K562 (cell line): Measurements from ENCODE around the gene TMEM245. TPM values are rescaled to one million over a fixed set of nuclear protein-coding genes. Genes with fewer than 3 reads are reported as not detected.

Source experiments
- ATF1 ChIP-seq, 2 experiments: fragments of 450-650 bp in 1 of 2; IDR thresholded peaks; 2 replicates each; pipeline ENCODE4 v1.6.1; 2016; ENCODE audit warnings: missing compliant biosample characterization in 1 of 2, missing genetic modification characterization in 1 of 2
- CEBPB ChIP-seq: fragments of 450-650 bp; IDR thresholded peaks from 2 replicates; pipeline ENCODE4 v1.6.1; 2016; ENCODE audit warnings: missing genetic modification characterization, missing compliant biosample characterization
- EP300 ChIP-seq: IDR thresholded peaks from 2 replicates; pipeline ENCODE4 v1.6.1; 2012; ENCODE audit warnings: low read length, improper control_type of control experiment
- FOXA3 ChIP-seq, 2 experiments: fragments of 450-650 bp in 1 of 2; sonication (generic) in 1 of 2; formaldehyde crosslinking; IDR thresholded peaks in 1 of 2; conservative IDR thresholded peaks in 1 of 2; 2 replicates each; pipeline versions ENCODE4 v1.4.0 to v1.8.0; 2020 to 2022; ENCODE audit warnings: mild to moderate bottlenecking in 2 of 2, missing genetic modification reagents in 1 of 2
- GABPB2 ChIP-seq: fragments of 250-450 bp; sonication (Bioruptor Pico); conservative IDR thresholded peaks from 2 replicates; pipeline ENCODE4 v1.5.1; 2021; ENCODE audit warnings: mild to moderate bottlenecking
- KLF13 ChIP-seq: fragments of 450-650 bp; IDR thresholded peaks from 2 replicates; pipeline ENCODE4 v1.6.1; 2016; ENCODE audit warnings: missing genetic modification characterization, low read depth, mild to moderate bottlenecking, missing compliant biosample characterization, moderate library complexity, borderline replicate concordance
- MCM7 ChIP-seq, 2 experiments: fragments of 450-650 bp; IDR thresholded peaks; 2 replicates each; pipeline ENCODE4 v1.6.1; 2016 to 2018
- MLLT1 ChIP-seq, 2 experiments: fragments of 450-650 bp; IDR thresholded peaks; 2 replicates each; pipeline ENCODE4 v1.6.1; 2016
- MTA2 ChIP-seq: fragments of 450-650 bp; IDR thresholded peaks from 2 replicates; pipeline ENCODE4 v1.6.1; 2016; ENCODE audit warnings: low read depth
- MXI1 ChIP-seq: IDR thresholded peaks from 2 replicates; pipeline ENCODE4 v1.6.1; 2011; ENCODE audit warnings: low read depth, mild to moderate bottlenecking, improper control_type of control experiment, low read length
- NRF1 ChIP-seq, 2 experiments: fragments of 450-650 bp; IDR thresholded peaks in 1 of 2; conservative IDR thresholded peaks in 1 of 2; 2 replicates each; pipeline ENCODE4 v1.6.1; 2014; ENCODE audit warnings: mild to moderate bottlenecking in 2 of 2
- OTX1 ChIP-seq: fragments of 450-650 bp; formaldehyde crosslinking; IDR thresholded peaks from 2 replicates; pipeline ENCODE4 v1.4.0; 2022; ENCODE audit warnings: mild to moderate bottlenecking
- PTRF ChIP-seq: fragments of 450-650 bp; IDR thresholded peaks from 2 replicates; pipeline ENCODE4 v1.6.1; 2016; ENCODE audit warnings: mild to moderate bottlenecking, missing genetic modification characterization, missing compliant biosample characterization
- RFX5 ChIP-seq: IDR thresholded peaks from 2 replicates; pipeline ENCODE4 v1.6.1; 2011; ENCODE audit warnings: low read depth, mild to moderate bottlenecking, improper control_type of control experiment, low read length
- SAP30 ChIP-seq: fragments of 200-600 bp; sonication (generic); IDR thresholded peaks from 2 replicates; pipeline ENCODE4 v1.6.1; 2012; ENCODE audit warnings: borderline replicate concordance, low read depth, mild to moderate bottlenecking, moderate library complexity, low read length, control low read depth, inconsistent platforms; ENCODE audit not compliant: insufficient read depth, poor library complexity, severe bottlenecking
- SRF ChIP-seq, 2 experiments: fragments of 250-450, 450-650 bp in 1 of 2; sonication (Bioruptor Pico) in 1 of 2; sonication (generic) in 1 of 2; formaldehyde crosslinking; IDR thresholded peaks; 2 replicates each; pipeline versions ENCODE4 v1.5.0 to v1.5.1; 2020 to 2022; ENCODE audit warnings: mild to moderate bottlenecking in 1 of 2, missing genetic modification reagents in 1 of 2
- ZKSCAN3 ChIP-seq: fragments of 250-450 bp; sonication (Bioruptor Pico); IDR thresholded peaks from 2 replicates; pipeline ENCODE4 v1.4.0; 2020
- ZNF239 ChIP-seq: fragments of 250-450 bp; sonication (Bioruptor Pico); IDR thresholded peaks from 2 replicates; pipeline ENCODE4 v1.4.0; 2020; ENCODE audit warnings: mild to moderate bottlenecking
- ZNF347 ChIP-seq: fragments of 450-650 bp; formaldehyde crosslinking; IDR thresholded peaks from 2 replicates; pipeline ENCODE4 v1.4.0; 2020; ENCODE audit warnings: low read depth, mild to moderate bottlenecking, moderate library complexity
- ZSCAN29 ChIP-seq: fragments of 450-650 bp; IDR thresholded peaks from 2 replicates; pipeline ENCODE4 v1.6.1; 2017
- polyA plus RNA-seq, 8 experiments: library from polyadenylated mRNA; depleted of rRNA in 4 of 8; stranded (reverse) in 5 of 8; unstranded in 3 of 8; fragments of >200 nt; fragmentation: Nextera tagmentation in 2 of 8; fragmentation: Illumina TruSeq in 1 of 8; extraction: Ambion mirVana in 2 of 8; extraction: Trizol in 1 of 8; gene quantifications; 2 replicates each; pipeline versions ENCODE4 v1.2.1 to v1.2.3, GENCODE V29; 2011 to 2014; ENCODE audit warnings: inconsistent platforms in 1 of 8, missing spikeins in 1 of 8
- total RNA-seq, 7 experiments: library from RNA; depleted of rRNA in 6 of 7; stranded (reverse); fragments of >200 nt in 6 of 7; fragmentation: Illumina TruSeq in 2 of 7; extraction: Trizol in 2 of 7; gene quantifications; 2 replicates each; pipeline versions ENCODE4 v1.2.1 to v1.2.3, GENCODE V29; 2011 to 2021; ENCODE audit warnings: low replicate concordance in 1 of 7
- TF ChIP-seq, protein P1 (sequence below): fragments of 450-650 bp; IDR thresholded peaks from 2 replicates; pipeline ENCODE4 v1.6.1; 2016
- TF ChIP-seq, protein P2 (sequence below): fragments of 250-450 bp; sonication (Bioruptor Pico); IDR thresholded peaks from 2 replicates; pipeline ENCODE4 v1.4.0; 2020; ENCODE audit warnings: mild to moderate bottlenecking, moderate library complexity, borderline replicate concordance

The TMEM245 gene
- total and polyA plus RNA-seq, 9 of the 15 experiments (the other 6 are each of a cell fraction or from before 2014, with no cell fraction given), result 8.5 to 43.2 (median 24.3) TPM

GRCh38 chr9:109107402-109108240 lies 12.1 kb downstream of the TMEM245 start (continued):
- TF ChIP-seq, protein P1, sequence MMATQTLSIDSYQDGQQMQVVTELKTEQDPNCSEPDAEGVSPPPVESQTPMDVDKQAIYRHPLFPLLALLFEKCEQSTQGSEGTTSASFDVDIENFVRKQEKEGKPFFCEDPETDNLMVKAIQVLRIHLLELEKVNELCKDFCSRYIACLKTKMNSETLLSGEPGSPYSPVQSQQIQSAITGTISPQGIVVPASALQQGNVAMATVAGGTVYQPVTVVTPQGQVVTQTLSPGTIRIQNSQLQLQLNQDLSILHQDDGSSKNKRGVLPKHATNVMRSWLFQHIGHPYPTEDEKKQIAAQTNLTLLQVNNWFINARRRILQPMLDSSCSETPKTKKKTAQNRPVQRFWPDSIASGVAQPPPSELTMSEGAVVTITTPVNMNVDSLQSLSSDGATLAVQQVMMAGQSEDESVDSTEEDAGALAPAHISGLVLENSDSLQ, result peak; percentile 68
- TF ChIP-seq FOXA3 (CRISPR knock-in tag; conservative IDR thresholded peaks at IDR 0.05 in 1 of 2, IDR thresholded peaks at IDR 0.05 in 1 of 2) (peak in 1 of 2 experiments; percentile 12; a peak in 2 of 4 replicates), ZKSCAN3 (CRISPR knock-in tag) (no peak), MTA2 (peak; percentile 82), NRF1 (conservative IDR thresholded peaks at IDR 0.05 in 1 of 2, IDR thresholded peaks at IDR 0.05 in 1 of 2) (peak in 1 of 2 experiments; percentile 39; a peak in 2 of 4 replicates), CEBPB (tag) (no peak), ZNF347 (CRISPR knock-in tag) (no peak), GABPB2 (CRISPR knock-in tag) (no peak), ZNF239 (CRISPR knock-in tag) (no peak; the same call in 1 of the 2 replicates), SRF (CRISPR knock-in tag; IDR thresholded peaks at IDR 0.05) (no peak; a peak in 1 of 4 replicates), ZSCAN29 (no peak), MLLT1 (IDR thresholded peaks at IDR 0.05) (no peak), KLF13 (tag) (no peak), MXI1 (no peak), EP300 (peak; percentile 94), SAP30 (no peak), ATF1 (CRISPR knock-in tag; IDR thresholded peaks at IDR 0.05) (no peak), ATF1 (tag; IDR thresholded peaks at IDR 0.05) (no peak; the same call in none of the 2 replicates), MCM7 (IDR thresholded peaks at IDR 0.05) (no peak), OTX1 (CRISPR knock-in tag) (peak; percentile 53; the same call in 1 of the 2 replicates), RFX5 (no peak), PTRF (tag) (no peak)
- TF ChIP-seq, protein P2, sequence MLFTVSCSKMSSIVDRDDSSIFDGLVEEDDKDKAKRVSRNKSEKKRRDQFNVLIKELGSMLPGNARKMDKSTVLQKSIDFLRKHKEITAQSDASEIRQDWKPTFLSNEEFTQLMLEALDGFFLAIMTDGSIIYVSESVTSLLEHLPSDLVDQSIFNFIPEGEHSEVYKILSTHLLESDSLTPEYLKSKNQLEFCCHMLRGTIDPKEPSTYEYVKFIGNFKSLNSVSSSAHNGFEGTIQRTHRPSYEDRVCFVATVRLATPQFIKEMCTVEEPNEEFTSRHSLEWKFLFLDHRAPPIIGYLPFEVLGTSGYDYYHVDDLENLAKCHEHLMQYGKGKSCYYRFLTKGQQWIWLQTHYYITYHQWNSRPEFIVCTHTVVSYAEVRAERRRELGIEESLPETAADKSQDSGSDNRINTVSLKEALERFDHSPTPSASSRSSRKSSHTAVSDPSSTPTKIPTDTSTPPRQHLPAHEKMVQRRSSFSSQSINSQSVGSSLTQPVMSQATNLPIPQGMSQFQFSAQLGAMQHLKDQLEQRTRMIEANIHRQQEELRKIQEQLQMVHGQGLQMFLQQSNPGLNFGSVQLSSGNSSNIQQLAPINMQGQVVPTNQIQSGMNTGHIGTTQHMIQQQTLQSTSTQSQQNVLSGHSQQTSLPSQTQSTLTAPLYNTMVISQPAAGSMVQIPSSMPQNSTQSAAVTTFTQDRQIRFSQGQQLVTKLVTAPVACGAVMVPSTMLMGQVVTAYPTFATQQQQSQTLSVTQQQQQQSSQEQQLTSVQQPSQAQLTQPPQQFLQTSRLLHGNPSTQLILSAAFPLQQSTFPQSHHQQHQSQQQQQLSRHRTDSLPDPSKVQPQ (CRISPR knock-in tag), result no peak
